Measurements from ENCODE around the gene CLCN2.

Gene CLCN2

DNA sequence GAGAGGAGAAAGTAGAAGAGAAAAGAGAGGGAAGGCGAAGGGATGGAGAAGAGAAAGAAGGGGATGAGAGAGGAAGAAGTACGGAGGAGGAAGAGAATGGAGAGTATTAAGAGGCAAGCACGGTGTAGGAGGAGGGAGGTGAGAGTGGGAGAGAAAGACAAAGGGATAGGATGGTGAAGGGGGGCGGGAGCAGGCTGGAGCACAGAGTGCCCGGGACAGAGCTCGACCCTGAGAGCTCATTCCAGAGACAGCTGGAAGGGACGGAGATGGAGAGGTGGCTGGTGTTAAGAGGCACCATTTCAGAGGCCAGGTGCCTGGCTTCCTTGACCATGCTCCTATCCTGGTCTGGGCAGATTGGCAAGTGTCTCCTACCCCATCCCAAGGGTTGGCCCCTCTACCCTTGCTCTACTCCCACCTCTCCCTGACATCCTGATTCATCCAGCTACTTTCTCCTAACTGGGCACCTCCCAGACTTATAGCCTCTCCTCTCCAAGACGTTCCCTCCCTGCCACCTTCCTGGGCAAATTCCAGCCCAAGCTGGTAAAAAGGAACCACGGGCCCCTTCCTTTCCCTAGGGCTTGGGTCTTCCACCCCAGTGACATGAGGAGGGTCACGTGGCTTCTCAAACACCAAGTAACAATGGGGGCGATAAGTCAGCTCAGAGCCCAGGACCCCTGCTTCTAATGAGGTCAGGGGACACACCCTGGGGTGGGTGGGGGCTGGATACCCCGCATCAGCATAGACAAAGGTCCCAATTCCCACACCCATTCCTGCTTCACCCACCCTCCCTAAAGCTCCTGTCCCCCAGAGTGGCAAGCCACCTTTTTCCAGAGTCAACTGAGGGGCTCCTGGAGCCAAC is 1.1 kb downstream of the CLCN2 start:
- no peak for DNase-seq (ENCODE audit: low spot score)

- no peak for DNase-seq (ENCODE audit: low spot score)
Measured at GRCh38 chr3:184359610-184360009, 1.8 kb downstream of the CLCN2 start.

DNA sequence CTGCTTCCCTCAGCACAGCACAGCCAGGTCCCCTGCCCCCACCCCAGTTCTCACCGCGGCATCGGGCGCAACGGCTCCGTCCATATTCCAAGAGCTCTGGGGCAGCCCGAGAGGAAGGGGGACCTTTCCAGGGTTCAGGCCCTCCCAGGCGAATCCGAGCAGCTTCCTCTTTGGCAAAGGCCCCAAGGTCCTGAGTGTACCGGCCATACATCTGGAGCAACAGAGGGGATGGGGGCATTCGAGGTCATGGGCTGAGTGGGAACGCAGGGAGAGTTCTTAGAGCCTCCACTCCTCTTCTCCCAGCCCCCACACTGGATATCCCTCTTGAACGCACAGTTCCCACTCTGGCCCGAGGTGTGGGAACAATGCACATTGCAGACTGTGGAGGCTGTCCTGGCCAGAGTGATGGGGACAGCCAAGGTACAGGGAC is 2.5 kb downstream of the CLCN2 start:
- DNase-seq (ENCODE audit: low spot score): no peak

GRCh38 chr3:184358124-184358767 is 3.2 kb downstream of the CLCN2 start:
- DNase-seq (ENCODE audit: low spot score): no peak

GRCh38 chr3:184357248-184358123 is 3.9 kb downstream of the CLCN2 start:
- DNase-seq (ENCODE audit: low spot score): no peak

GRCh38 chr3:184355261-184356040 is 6.0 kb downstream of the CLCN2 start:
- DNase-seq (ENCODE audit: low spot score): no peak

- no peak for DNase-seq (ENCODE audit: low spot score)
Measured at GRCh38 chr3:184354754-184355153, 6.7 kb downstream of the CLCN2 start.

DNA sequence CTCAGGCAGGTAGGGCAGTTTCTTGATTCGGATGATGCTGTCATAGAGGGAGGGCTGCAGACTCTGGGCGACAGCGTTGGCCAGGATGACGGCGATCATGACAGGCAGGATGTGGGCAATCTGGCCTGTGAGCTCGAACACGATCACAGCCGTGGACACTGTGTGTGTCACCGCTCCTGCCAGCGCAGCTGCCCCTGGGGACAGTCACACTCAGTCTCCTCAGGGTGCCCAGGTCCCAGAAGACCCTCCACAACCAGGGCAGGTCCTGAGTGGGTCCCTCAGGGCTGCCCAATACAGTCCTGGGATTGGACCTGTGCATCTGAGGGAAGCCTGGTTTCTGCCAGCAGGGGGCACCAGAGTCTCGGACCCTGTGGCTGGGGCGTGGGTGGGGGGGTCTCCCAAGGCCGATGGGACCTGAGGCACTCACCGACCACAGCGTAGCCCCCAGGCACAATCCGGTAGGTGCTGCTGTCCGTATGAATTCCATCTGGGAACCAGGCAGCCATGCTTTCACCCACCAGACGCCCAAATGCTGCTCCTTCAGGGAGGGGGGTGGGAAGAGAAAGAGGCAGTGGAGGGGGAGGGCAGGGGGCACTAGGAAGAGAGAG is 7.2 kb downstream of the CLCN2 start:
- DNase-seq (ENCODE audit: low spot score): no peak

- DNase-seq (ENCODE audit: low spot score): no peak
Measured at GRCh38 chr3:184353546-184353941, 7.9 kb downstream of the CLCN2 start.

DNA sequence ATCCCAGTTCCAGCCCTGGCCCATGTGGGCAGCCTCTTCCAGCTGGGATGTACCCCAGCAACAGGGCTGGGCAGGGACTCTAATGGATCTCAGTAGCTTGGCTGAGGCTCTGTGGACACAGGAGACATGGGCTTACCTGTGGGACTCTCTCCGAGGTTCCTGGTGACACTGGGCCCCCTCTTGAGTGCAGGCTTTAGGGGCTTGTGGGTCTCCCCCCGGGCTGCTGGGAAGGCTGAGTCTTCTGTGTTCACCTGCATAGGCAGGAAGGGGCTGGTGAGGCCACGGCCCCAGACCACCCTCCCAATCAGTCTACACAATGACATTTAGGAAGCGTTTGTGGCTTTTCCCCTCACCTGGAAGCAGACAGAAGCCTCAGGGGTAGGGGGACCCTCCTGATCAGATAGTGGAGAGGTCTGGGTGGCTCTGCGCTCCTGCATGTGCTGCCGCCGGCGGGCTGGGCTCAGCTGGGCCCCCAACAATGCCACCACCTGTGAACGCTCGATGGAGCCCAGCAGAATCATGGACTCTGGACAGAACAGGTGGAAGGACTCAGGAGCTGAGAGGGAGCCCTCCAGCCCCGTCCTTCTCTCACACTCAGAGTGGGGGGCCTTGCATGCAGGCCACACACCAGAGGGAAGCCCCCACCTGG is 8.4 kb downstream of the CLCN2 start:
- no peak for DNase-seq (ENCODE audit: low spot score)

- DNase-seq (ENCODE audit: low spot score): no peak
Measured at GRCh38 chr3:184352149-184352785, 9.1 kb downstream of the CLCN2 start.

GRCh38 chr3:184351511-184352148 is 9.8 kb downstream of the CLCN2 start:
- DNase-seq (ENCODE audit: low spot score): no peak

DNA sequence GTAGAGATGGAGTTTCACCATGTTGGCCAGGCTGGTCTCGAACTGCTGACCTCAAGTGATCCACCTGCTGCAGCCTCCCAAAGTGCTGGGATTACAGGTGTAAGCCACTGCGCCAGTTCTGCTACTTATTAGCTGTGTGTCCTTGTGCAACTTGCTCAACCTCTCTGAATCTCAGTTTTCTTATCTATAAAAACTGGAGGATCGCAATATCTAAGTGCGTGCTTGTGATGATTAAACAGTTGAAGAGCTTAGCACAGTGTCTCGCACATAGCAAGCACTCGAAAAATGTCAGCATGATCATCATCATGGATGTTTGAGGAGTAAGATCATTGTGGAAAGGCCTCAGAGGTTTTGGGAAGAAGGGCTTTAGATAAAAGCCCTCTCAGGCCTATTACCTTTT is 10.8 kb downstream of the CLCN2 start:
- no peak for DNase-seq (ENCODE audit: low spot score)

DNA sequence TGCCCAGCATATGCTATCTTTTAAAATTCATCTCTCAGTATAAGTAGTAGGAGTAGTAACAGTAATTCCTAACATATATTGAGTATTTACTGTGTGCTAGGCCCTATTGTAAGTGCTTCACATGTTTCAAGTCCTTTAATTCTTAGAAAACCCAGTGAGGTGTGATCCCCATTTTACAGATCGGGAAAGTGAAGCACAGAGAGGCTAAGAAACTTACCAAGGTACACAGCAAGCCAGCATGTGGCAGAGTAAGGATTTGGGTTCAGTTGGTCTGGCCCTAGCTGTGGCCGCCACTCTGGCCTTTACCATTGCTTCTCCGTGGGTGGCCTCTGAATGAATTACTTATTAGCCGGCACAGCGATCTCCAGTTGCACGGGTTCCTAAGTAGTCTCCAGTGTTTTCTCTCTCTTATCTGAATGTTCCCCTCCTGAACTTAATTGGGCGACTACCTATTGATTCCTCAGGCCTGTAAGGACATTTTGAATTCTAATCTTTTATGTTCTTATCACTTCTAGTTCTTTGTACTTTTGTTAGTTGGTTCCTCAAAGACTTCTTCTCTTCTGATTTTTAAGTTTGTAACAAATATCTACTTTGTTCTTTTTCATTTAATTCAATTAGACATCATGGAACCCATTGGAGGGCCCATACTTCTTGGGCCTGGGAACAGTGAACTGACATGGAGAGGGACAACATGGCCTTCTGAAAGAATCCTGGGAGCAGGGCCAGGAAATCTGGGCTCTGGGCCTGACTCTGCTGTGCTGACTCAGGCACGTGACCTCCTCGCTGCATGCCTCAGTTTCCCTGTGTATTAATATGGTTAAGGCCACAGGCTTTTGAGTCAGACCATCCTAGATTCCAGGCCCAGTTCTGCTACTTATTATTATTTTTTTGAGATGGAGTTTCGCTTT is 11.6 kb downstream of the CLCN2 start:
- DNase-seq (ENCODE audit: low spot score): no peak

DNA sequence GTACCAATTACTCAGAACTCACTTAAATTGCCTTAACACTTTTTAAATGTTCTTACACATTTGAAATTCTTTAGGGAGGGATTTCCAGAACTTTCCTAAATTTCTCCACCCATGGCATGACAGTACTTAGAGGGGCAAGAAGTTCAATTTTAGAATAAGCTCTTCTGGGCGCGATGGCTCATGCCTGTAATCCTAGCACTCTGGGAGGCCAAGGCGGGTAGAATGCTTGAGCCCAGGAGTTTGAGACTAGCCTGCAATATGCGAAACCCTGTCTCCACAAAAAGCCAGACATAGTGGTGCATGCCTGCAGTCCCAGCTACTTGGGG is 13.4 kb downstream of the CLCN2 start:
- no peak for DNase-seq (ENCODE audit: low spot score)

DNA sequence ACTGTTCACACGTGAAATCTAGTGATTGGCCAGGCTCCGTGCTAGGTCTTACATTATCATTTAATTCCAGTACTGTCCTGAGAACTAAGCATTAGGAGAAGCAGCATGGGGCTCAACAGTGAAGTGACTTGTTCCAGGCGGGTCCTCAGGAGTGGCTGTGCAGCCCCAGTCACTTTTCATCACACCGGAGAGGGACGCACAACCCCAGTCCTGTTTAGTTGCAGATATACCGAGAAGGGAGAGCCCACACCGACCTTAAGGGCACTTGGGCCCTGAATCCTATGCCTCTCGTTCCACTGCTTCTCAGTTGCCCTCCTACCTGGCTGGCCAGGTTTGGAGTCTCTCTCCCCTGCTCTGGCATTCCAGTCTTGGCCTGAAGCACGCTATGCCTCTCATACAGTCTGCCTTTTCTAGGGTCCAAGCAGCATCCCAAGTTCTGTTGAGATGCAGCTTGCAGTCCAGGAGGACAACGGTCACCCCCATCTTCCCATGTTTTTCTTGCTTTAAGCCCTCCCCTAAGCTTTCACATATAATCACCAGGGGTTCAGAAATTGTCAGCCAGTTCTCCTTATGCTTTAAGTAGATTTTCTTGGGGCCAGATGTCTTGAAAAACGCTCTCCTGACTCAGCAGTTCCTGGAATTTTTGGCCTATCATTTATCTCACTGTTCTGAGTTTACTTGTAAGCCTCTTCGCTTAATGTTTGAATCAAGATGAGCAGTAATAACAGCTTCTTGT is 13.9 kb downstream of the CLCN2 start:
- DNase-seq (ENCODE audit: low spot score): no peak

GRCh38 chr3:184346480-184347190 is 14.8 kb downstream of the CLCN2 start:
- DNase-seq (ENCODE audit: low spot score): no peak

Data from RKO (cell line).